ENCODE results near the gene SLC39A5.

The SLC39A5 gene

DNA sequence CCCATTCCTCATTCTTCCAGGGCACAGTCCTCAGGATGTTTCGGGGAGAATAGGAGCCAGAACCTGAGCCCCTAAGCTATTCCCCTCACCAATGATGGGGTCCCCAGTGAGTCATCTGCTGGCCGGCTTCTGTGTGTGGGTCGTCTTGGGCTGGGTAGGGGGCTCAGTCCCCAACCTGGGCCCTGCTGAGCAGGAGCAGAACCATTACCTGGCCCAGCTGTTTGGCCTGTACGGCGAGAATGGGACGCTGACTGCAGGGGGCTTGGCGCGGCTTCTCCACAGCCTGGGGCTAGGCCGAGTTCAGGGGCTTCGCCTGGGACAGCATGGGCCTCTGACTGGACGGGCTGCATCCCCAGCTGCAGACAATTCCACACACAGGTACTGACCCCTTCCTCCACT lies 1.3 kb downstream of the SLC39A5 start:
- in situ Hi-C loops (cut with MboI; ENCODE audit: low sequenced_read_pairs, unreplicated experiment): no loop called here
- no peak for DNase-seq (ENCODE audit: low spot score)
- TF ChIP-seq, protein P1, sequence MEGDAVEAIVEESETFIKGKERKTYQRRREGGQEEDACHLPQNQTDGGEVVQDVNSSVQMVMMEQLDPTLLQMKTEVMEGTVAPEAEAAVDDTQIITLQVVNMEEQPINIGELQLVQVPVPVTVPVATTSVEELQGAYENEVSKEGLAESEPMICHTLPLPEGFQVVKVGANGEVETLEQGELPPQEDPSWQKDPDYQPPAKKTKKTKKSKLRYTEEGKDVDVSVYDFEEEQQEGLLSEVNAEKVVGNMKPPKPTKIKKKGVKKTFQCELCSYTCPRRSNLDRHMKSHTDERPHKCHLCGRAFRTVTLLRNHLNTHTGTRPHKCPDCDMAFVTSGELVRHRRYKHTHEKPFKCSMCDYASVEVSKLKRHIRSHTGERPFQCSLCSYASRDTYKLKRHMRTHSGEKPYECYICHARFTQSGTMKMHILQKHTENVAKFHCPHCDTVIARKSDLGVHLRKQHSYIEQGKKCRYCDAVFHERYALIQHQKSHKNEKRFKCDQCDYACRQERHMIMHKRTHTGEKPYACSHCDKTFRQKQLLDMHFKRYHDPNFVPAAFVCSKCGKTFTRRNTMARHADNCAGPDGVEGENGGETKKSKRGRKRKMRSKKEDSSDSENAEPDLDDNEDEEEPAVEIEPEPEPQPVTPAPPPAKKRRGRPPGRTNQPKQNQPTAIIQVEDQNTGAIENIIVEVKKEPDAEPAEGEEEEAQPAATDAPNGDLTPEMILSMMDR (IDR thresholded peaks at IDR 0.05; ENCODE audit: borderline replicate concordance, control extremely low read depth, extremely low read depth, insufficient read depth, missing control alignments): no peak

DNA sequence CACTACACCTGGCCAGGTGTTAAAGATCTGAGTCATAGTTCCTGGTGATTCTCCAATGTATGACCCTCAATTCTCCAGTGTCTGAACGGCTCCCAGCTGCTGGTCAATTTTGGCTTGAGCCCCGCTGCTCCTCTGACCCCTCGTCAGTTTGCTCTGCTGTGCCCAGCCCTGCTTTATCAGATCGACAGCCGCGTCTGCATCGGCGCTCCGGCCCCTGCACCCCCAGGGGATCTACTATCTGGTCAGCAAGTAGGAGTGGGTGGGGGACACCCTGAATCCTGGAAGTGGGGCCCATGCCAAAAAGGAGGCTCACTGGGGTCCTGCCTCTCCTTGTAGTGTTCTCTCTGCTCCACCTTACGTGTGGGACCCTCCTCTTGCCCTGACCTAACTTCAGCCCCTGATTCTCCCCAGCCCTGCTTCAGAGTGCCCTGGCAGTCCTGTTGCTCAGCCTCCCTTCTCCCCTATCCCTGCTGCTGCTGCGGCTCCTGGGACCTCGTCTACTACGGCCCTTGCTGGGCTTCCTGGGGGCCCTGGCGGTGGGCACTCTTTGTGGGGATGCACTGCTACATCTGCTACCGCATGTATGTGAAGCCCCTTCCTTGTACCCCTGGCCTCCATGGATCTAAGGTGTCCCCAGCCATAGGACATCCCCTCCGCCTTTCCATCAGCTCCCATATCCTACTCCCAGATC lies 5.0 kb downstream of the SLC39A5 start:
- no peak for DNase-seq (ENCODE audit: low spot score)
- TF ChIP-seq, protein P1 (IDR thresholded peaks at IDR 0.05; ENCODE audit: borderline replicate concordance, control extremely low read depth, extremely low read depth, insufficient read depth, missing control alignments): no peak
- in situ Hi-C loops (cut with MboI; ENCODE audit: low sequenced_read_pairs, unreplicated experiment): no loop called here

DNA sequence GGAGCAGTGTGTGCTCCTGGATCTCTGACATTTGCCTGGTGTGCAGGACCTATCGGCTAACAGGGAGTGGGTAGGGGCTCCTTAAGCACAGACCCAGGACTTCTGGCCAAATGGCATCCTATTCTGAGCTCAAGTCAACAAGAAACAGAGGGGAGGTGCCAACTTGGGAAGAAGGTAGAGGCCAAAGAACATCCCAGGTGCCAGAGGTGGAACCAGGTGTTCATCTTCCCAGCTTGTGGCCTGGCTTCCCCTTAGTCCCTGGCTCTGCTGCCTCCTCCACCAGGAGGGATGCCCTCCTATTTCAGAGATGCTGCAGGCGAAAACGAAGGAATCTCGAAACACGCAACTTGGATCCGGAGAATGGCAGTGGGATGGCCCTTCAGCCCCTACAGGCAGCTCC lies 6.2 kb downstream of the SLC39A5 start:
- TF ChIP-seq, protein P1 (IDR thresholded peaks at IDR 0.05; ENCODE audit: borderline replicate concordance, control extremely low read depth, extremely low read depth, insufficient read depth, missing control alignments): no peak
- in situ Hi-C loops (cut with MboI; ENCODE audit: low sequenced_read_pairs, unreplicated experiment): no loop called here
- DNase-seq (ENCODE audit: low spot score): no peak

DNA sequence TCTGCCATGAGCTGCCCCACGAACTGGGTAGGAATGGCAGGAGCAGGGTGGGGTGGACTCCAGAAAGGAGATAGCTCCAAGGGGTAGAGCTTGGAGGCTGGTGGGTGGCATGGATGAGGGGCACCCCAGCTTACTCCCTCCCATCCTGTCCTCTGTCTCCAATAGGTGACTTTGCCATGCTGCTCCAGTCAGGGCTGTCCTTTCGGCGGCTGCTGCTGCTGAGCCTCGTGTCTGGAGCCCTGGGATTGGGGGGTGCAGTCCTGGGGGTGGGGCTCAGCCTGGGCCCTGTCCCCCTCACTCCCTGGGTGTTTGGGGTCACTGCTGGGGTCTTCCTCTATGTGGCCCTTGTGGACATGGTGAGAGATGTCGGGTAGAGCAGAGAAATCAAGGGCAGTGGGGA lies 7.1 kb downstream of the SLC39A5 start:
- TF ChIP-seq, protein P1 (IDR thresholded peaks at IDR 0.05; ENCODE audit: borderline replicate concordance, control extremely low read depth, extremely low read depth, insufficient read depth, missing control alignments): no peak
- no peak for DNase-seq (ENCODE audit: low spot score)
- in situ Hi-C loops (cut with MboI; ENCODE audit: low sequenced_read_pairs, unreplicated experiment): no loop called here

DNA sequence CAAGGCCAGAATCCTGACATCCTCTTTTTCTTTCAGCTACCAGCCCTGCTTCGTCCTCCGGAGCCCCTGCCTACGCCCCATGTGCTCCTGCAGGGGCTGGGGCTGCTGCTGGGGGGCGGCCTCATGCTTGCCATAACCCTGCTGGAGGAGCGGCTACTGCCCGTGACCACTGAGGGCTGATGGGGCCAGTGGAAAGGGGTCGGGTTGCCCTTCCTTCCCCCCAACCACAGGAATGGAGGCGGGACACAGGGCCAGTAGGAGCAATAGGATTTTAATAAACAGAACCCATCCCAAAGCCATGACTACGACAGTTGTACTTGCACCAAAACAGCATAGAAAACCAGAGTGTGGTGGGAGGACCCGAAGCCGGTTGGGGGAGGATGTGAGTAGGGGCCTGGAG lies 7.7 kb downstream of the SLC39A5 start:
- no peak for DNase-seq (ENCODE audit: low spot score)
- TF ChIP-seq, protein P1 (IDR thresholded peaks at IDR 0.05; ENCODE audit: borderline replicate concordance, control extremely low read depth, extremely low read depth, insufficient read depth, missing control alignments): no peak
- in situ Hi-C loops (cut with MboI; ENCODE audit: low sequenced_read_pairs, unreplicated experiment): no loop called here

DNA sequence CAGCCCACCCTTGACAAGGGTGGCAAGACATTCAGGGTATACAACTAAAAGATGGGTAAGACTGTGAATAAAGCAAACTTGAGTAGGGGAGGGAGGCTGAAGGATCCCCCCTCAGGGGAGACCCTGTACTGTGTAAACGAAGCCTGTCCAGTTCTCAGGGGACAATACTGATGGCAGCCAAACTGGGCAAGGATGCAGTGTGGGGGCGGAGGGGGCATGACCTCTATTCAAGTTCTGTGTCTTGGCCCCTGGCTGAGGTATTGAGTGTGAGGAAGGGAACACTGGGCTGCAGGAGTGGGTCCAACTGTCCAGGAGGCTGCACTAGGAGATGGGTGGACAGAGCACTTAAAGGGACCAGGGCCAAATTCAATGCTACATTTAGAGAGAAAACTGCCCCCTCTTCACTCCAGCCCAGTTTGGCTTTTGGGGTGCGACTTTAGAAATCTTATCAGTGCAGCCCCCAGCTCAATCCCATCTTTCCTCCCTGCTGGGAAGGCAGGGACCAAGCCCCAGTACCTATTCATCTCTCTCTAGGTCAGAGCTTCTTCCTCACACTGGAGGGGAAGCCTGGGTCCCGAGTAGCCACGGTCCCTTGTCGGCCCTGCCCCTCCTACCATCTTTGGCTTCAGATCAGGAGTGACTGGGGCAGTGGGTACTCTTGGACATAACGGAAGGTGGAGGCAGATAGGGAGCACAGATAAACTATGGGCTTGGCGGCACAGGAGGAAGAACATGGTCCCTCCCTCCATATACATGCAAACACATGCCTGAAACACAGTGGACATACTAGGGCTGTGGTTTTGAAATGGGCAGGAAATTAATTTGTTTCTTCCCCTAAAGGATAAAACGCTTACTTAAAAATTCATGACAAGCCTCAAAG lies 11.8 kb downstream of the SLC39A5 start:
- TF ChIP-seq, protein P1 (IDR thresholded peaks at IDR 0.05; ENCODE audit: borderline replicate concordance, control extremely low read depth, extremely low read depth, insufficient read depth, missing control alignments): no peak
- in situ Hi-C loops (cut with MboI; ENCODE audit: low sequenced_read_pairs, unreplicated experiment): no loop called here
- no peak for DNase-seq (ENCODE audit: low spot score)
